ENCODE results near the gene KCNK5. TPM values are rescaled to one million over a fixed set of nuclear protein-coding genes. Genes with fewer than 3 reads are reported as not detected.

Gene KCNK5
- total RNA-seq, 1 donor from 2014 or later = 62.3 TPM

GRCh38 chr6:39199231-39199940, 29.9 kb downstream of the KCNK5 start:
- ATAC-seq = peak; percentile 3
- no peak for DNase-seq (ENCODE audit: low spot score)

GRCh38 chr6:39198528-39198927, 30.7 kb downstream of the KCNK5 start:
- ATAC-seq (peak; percentile 4), DNase-seq (ENCODE audit: low spot score) (no peak)

- DNase-seq (ENCODE audit: low spot score) (no peak), ATAC-seq (no peak)
These were observed 31.3 kb downstream of the KCNK5 start for GRCh38 chr6:39197922-39198500.

GRCh38 chr6:39197521-39197920, 31.8 kb downstream of the KCNK5 start:
- ATAC-seq (no peak), DNase-seq (ENCODE audit: low spot score) (no peak)

- no peak for DNase-seq (ENCODE audit: low spot score)
- ATAC-seq = no peak
These were observed 32.6 kb downstream of the KCNK5 start for GRCh38 chr6:39196673-39197091.

- no peak for DNase-seq (ENCODE audit: low spot score)
- ATAC-seq = no peak
These were observed 33.4 kb downstream of the KCNK5 start for GRCh38 chr6:39195792-39196385.

- ATAC-seq = no peak
These were observed 34.8 kb downstream of the KCNK5 start for GRCh38 chr6:39194466-39194865.

GRCh38 chr6:39193201-39193791, 36.0 kb downstream of the KCNK5 start:
- DNase-seq (ENCODE audit: low spot score) = no peak

More at GRCh38 chr6:39194466-39194865, 34.8 kb downstream of the KCNK5 start:
- no peak for DNase-seq (ENCODE audit: low spot score)

GRCh38 chr6:39192736-39193135, 36.5 kb downstream of the KCNK5 start:
- no peak for ATAC-seq
- DNase-seq (ENCODE audit: low spot score) = no peak

More at GRCh38 chr6:39193201-39193791, 36.0 kb downstream of the KCNK5 start:
- ATAC-seq = peak; percentile 3

- DNase-seq (ENCODE audit: low spot score) (no peak), ATAC-seq (peak; percentile 47)
These were observed 37.9 kb downstream of the KCNK5 start for GRCh38 chr6:39191236-39191930.

- DNase-seq (ENCODE audit: low spot score) (no peak), ATAC-seq (peak; percentile 2)
These were observed 38.6 kb downstream of the KCNK5 start for GRCh38 chr6:39190545-39191235.

GRCh38 chr6:39189915-39190544, 39.2 kb downstream of the KCNK5 start:
- ATAC-seq (peak; percentile 47), DNase-seq (ENCODE audit: low spot score) (no peak)

- ATAC-seq (no peak), DNase-seq (ENCODE audit: low spot score) (no peak)
These were observed 40.1 kb downstream of the KCNK5 start for GRCh38 chr6:39189131-39189530.

- ATAC-seq (no peak), DNase-seq (ENCODE audit: low spot score) (no peak)
These were observed 40.7 kb downstream of the KCNK5 start for GRCh38 chr6:39188571-39188970.

GRCh38 chr6:39188098-39188450, 41.2 kb downstream of the KCNK5 start:
- no peak for DNase-seq (ENCODE audit: low spot score)

GRCh38 chr6:39184906-39185580, 44.2 kb downstream of the KCNK5 start:
- DNase-seq (ENCODE audit: low spot score) (no peak), ATAC-seq (peak; percentile 8)

More at GRCh38 chr6:39188098-39188450, 41.2 kb downstream of the KCNK5 start:
- ATAC-seq = no peak

- DNase-seq (ENCODE audit: low spot score) (no peak), ATAC-seq (no peak)
These were observed 46.7 kb downstream of the KCNK5 start for GRCh38 chr6:39182604-39183003.

- ATAC-seq (no peak), DNase-seq (ENCODE audit: low spot score) (no peak)
These were observed 47.4 kb downstream of the KCNK5 start for GRCh38 chr6:39181826-39182225.

- DNase-seq (ENCODE audit: low spot score) = no peak
- peak; percentile 2 for ATAC-seq
These were observed 47.9 kb downstream of the KCNK5 start for GRCh38 chr6:39181333-39181732.

- ATAC-seq = no peak
These were observed 50.5 kb downstream of the KCNK5 start for GRCh38 chr6:39178804-39179203.

More at GRCh38 chr6:39178804-39179203, 50.5 kb downstream of the KCNK5 start:
- DNase-seq (ENCODE audit: low spot score) = no peak

Measured in left lobe of liver (tissue), 2 donors.